Testis (tissue), 3 donors: Measurements from ENCODE around the gene APOB. TPM values are rescaled to one million over a fixed set of nuclear protein-coding genes. Genes with fewer than 3 reads are reported as not detected.

Experiments
- DNase-seq: peaks from one replicate; pipeline ENCODE4 v3.0.0-alpha.2; 2019
- H3K27ac ChIP-seq, 2 donors: fragments of 200-600 bp; sonication (generic); one replicate each; pipeline ENCODE4 v1.5.1; 2019
- H3K27me3 ChIP-seq: fragments of 200-600 bp; sonication (generic); one replicate; pipeline ENCODE4 v1.5.1; 2019
- H3K36me3 ChIP-seq: fragments of 200-600 bp; sonication (generic); one replicate; pipeline ENCODE4 v1.5.1; 2017; ENCODE audit warnings: low read depth; ENCODE audit errors: missing control alignments
- H3K4me1 ChIP-seq: fragments of 200-600 bp; sonication (generic); one replicate; pipeline ENCODE4 v1.5.1; 2019
- H3K4me3 ChIP-seq, 2 donors: fragments of 200-600 bp; sonication (generic); one replicate each; pipeline ENCODE4 v1.5.1; 2017 to 2019
- H3K9me3 ChIP-seq: fragments of 200-600 bp; sonication (generic); one replicate; pipeline ENCODE4 v1.5.1; 2017
- POLR2A ChIP-seq: fragments of 450-650 bp; IDR thresholded peaks from one replicate; pipeline ENCODE4 v1.6.1; 2017; ENCODE audit warnings: antibody characterized with exemption, mild to moderate bottlenecking, moderate library complexity
- WGBS, 2 donors: methylation state at CpG; one replicate each; pipeline ENCODE4 v1.1.5; 2018; 5-methylcytosine and 5-hydroxymethylcytosine counted together
- intact Hi-C: fragments of 100-400 bp; cut with DNase I; formaldehyde crosslinking; loops from one replicate; pipeline ENCODE4 v1.15.1; 2023; ENCODE audit warnings: low total_unique reads
- polyA plus RNA-seq: library from polyadenylated mRNA; stranded (reverse); fragments of 350-450 nt; fragmentation: Illumina TruSeq; extraction: RNeasy Lipid Tissue Mini Kit (QIAGEN cat#74804); gene quantifications from one replicate; pipeline ENCODE4 v1.2.3, GENCODE V29; 2014; ENCODE audit warnings: low read depth, low replicate concordance; ENCODE audit not compliant: insufficient read depth
- total RNA-seq, 2 donors: library from RNA; depleted of rRNA; stranded (reverse); fragments of >200 nt; gene quantifications; one replicate each; pipeline ENCODE4 v1.2.3, GENCODE V29; 2016
- TF ChIP-seq, protein P1 (sequence below), 3 experiments: fragments of 450-650 bp in 2 of 3; fragments of 200-600 bp in 1 of 3; sonication (generic) in 1 of 3; IDR thresholded peaks; one replicate each; pipeline ENCODE4 v1.5.1; 2016 to 2019; ENCODE audit warnings: antibody characterized with exemption in 3 of 3, mild to moderate bottlenecking in 2 of 3, moderate library complexity in 1 of 3

APOB gene
- total and polyA plus RNA-seq, 3 donors from 2014 or later = 0.30 to 0.81 (median 0.39) TPM

GRCh38 chr2:20955277-20956026, 88.4 kb downstream of the APOB start:
- H3K4me3 ChIP-seq = no peak overlapping the region
- no peaks in the 10 kb centered on the region for H3K27me3 ChIP-seq
- DNase-seq = no peak
- WGBS, 2 donors = 85 to 93% methylated on average over 8 to 10 of the region's 10 CpGs
- TF ChIP-seq POLR2A = no peak
- TF ChIP-seq, protein P1, sequence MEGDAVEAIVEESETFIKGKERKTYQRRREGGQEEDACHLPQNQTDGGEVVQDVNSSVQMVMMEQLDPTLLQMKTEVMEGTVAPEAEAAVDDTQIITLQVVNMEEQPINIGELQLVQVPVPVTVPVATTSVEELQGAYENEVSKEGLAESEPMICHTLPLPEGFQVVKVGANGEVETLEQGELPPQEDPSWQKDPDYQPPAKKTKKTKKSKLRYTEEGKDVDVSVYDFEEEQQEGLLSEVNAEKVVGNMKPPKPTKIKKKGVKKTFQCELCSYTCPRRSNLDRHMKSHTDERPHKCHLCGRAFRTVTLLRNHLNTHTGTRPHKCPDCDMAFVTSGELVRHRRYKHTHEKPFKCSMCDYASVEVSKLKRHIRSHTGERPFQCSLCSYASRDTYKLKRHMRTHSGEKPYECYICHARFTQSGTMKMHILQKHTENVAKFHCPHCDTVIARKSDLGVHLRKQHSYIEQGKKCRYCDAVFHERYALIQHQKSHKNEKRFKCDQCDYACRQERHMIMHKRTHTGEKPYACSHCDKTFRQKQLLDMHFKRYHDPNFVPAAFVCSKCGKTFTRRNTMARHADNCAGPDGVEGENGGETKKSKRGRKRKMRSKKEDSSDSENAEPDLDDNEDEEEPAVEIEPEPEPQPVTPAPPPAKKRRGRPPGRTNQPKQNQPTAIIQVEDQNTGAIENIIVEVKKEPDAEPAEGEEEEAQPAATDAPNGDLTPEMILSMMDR (IDR thresholded peaks at IDR 0.05) = no peak
- H3K27ac ChIP-seq = no peak overlapping the region
- H3K36me3 ChIP-seq = no peaks in the 10 kb centered on the region
- H3K4me1 ChIP-seq = no peaks in the 10 kb centered on the region
- intact Hi-C loops = no loop called here
- no peaks in the 10 kb centered on the region for H3K9me3 ChIP-seq

- no peaks in the 10 kb centered on the region for H3K27me3 ChIP-seq
- no peaks in the 10 kb centered on the region for H3K36me3 ChIP-seq
- H3K27ac ChIP-seq = no peak overlapping the region
- TF ChIP-seq, protein P1 (IDR thresholded peaks at IDR 0.05) = no peak
- TF ChIP-seq POLR2A = no peak
- H3K4me3 ChIP-seq = no peak overlapping the region
- no peaks in the 10 kb centered on the region for H3K9me3 ChIP-seq
- no peak for DNase-seq
- intact Hi-C loops = no loop called here
- no peaks in the 10 kb centered on the region for H3K4me1 ChIP-seq
- WGBS, 2 donors = 83 to 84% methylated on average over 10 of the region's 10 CpGs
Observed at GRCh38 chr2:20953146-20953824, 90.6 kb downstream of the APOB start.

Other genes with a start within 250 kb of the APOB start
- 10 to 100 TPM; 12.7 to 19.4 TPM for gene LDAH, start 221.0 kb downstream of the APOB start, total RNA-seq
- gene LDAH, start 221.0 kb downstream of the APOB start, polyA plus RNA-seq = 9.3 TPM
- gene TDRD15, start 79.9 kb upstream of the APOB start, total RNA-seq = 10 to 100 TPM in 1 of 2 donors, 1 to 10 TPM in 1; 8.4 to 11.3 TPM
- 4.1 TPM for gene TDRD15, start 79.9 kb upstream of the APOB start, polyA plus RNA-seq